HL-60/S4 treated with phorbol 12-myristate 13-acetate at 8.2 ng/mL for 4 days and 3 days (cell line): ENCODE measurements around the gene PSMA6.
"Not testable (repeated sequence)": the region's sequence is repeated elsewhere in the genome, so short reads cannot be mapped to it uniquely, and the experiment has no call there.

Experiments used
- in situ Hi-C: fragments of 300-500 bp; cut with MboI; formaldehyde crosslinking; loops from 2 replicates; pipeline ENCODE4 v1.15.0; 2022; ENCODE audit warnings: low sequenced_read_pairs

Gene PSMA6

GRCh38 chr14:35317820-35318219 is 25.6 kb downstream of the PSMA6 start:
- in situ Hi-C loops: no loop called here

- in situ Hi-C loops: no loop called here
Measured at GRCh38 chr14:35319509-35319908, 27.3 kb downstream of the PSMA6 start.

GRCh38 chr14:35320472-35320871 is 28.3 kb downstream of the PSMA6 start:
- in situ Hi-C loops: no loop called here

- in situ Hi-C loops: no loop called here
Measured at GRCh38 chr14:35326375-35326774, 34.2 kb downstream of the PSMA6 start.

- in situ Hi-C loops: no loop called here
Measured at GRCh38 chr14:35331605-35332516, 39.7 kb downstream of the PSMA6 start.

- in situ Hi-C loops: no loop called here
Measured at GRCh38 chr14:35332517-35333263, 40.5 kb downstream of the PSMA6 start.

GRCh38 chr14:35333264-35333730 is 41.1 kb downstream of the PSMA6 start:
- in situ Hi-C loops: no loop called here

- in situ Hi-C loops: no loop called here
Measured at GRCh38 chr14:35333797-35334743, 41.9 kb downstream of the PSMA6 start.

- in situ Hi-C loops: no loop called here
Measured at GRCh38 chr14:35335388-35336092, 43.4 kb downstream of the PSMA6 start.

GRCh38 chr14:35336171-35336493 is 44.0 kb downstream of the PSMA6 start:
- in situ Hi-C loops: not testable (repeated sequence)

- in situ Hi-C loops: no loop called here
Measured at GRCh38 chr14:35336494-35337268, 44.5 kb downstream of the PSMA6 start.

- in situ Hi-C loops: no loop called here
Measured at GRCh38 chr14:35337269-35338255, 45.4 kb downstream of the PSMA6 start.

- in situ Hi-C loops: no loop called here
Measured at GRCh38 chr14:35338731-35339405, 46.7 kb downstream of the PSMA6 start.

GRCh38 chr14:35339761-35340406 is 47.7 kb downstream of the PSMA6 start:
- in situ Hi-C loops: no loop called here

- in situ Hi-C loops: no loop called here
Measured at GRCh38 chr14:35340616-35341453, 48.7 kb downstream of the PSMA6 start.

- in situ Hi-C loops: no loop called here
Measured at GRCh38 chr14:35341454-35341750, 49.2 kb downstream of the PSMA6 start.
